Measurements from ENCODE around the gene PREB. TPM values are rescaled to one million over a fixed set of nuclear protein-coding genes. Genes with fewer than 3 reads are reported as not detected.

PREB gene
- total RNA-seq, 1 donor from 2014 or later: 56.3 TPM

GRCh38 chr2:27158468-27158867 lies 24.0 kb upstream of the PREB start:
- Mint-ChIP-seq H3K27me3 (ENCODE audit: low read depth) (no peaks in the 10 kb centered on the region), H3K4me3 (no peak overlapping the region), H3K27ac (ENCODE audit: unreplicated experiment) (peak overlapping the region; percentile 50), H3K9me3 (no peaks in the 10 kb centered on the region), H3K36me3 (ENCODE audit: low read depth) (no peaks in the 10 kb centered on the region), H3K4me1 (no peaks in the 10 kb centered on the region)
- no peak for TF ChIP-seq CTCF (conservative IDR thresholded peaks at IDR 0.05)
- no peak for DNase-seq (ENCODE audit: low read depth, low spot score)

GRCh38 chr2:27155069-27155520 lies 20.7 kb upstream of the PREB start:
- no peak for DNase-seq (ENCODE audit: low read depth, low spot score)
- Mint-ChIP-seq H3K4me1 (no peaks in the 10 kb centered on the region), H3K27me3 (ENCODE audit: low read depth) (no peaks in the 10 kb centered on the region), H3K27ac (ENCODE audit: unreplicated experiment) (no peak overlapping the region), H3K36me3 (ENCODE audit: low read depth) (no peaks in the 10 kb centered on the region), H3K9me3 (no peaks in the 10 kb centered on the region), H3K4me3 (no peak overlapping the region)
- TF ChIP-seq CTCF (conservative IDR thresholded peaks at IDR 0.05): no peak

GRCh38 chr2:27154488-27154887 lies 20.1 kb upstream of the PREB start:
- no peaks in the 10 kb centered on the region for H3K9me3 Mint-ChIP-seq
- H3K27me3 Mint-ChIP-seq (ENCODE audit: low read depth): no peaks in the 10 kb centered on the region

GRCh38 chr2:27152796-27153464 lies 18.5 kb upstream of the PREB start:
- H3K27me3 Mint-ChIP-seq (ENCODE audit: low read depth): no peaks in the 10 kb centered on the region
- H3K4me3 Mint-ChIP-seq: no peak overlapping the region
- no peak overlapping the region for H3K27ac Mint-ChIP-seq (ENCODE audit: unreplicated experiment)
- H3K36me3 Mint-ChIP-seq (ENCODE audit: low read depth): no peaks in the 10 kb centered on the region
- DNase-seq (ENCODE audit: low read depth, low spot score): no peak
- H3K4me1 Mint-ChIP-seq: no peaks in the 10 kb centered on the region
- TF ChIP-seq CTCF (conservative IDR thresholded peaks at IDR 0.05): no peak
- H3K9me3 Mint-ChIP-seq: no peaks in the 10 kb centered on the region

More at GRCh38 chr2:27154488-27154887, 20.1 kb upstream of the PREB start:
- no peak for TF ChIP-seq CTCF (conservative IDR thresholded peaks at IDR 0.05)
- H3K4me1 Mint-ChIP-seq: no peaks in the 10 kb centered on the region
- H3K27ac Mint-ChIP-seq (ENCODE audit: unreplicated experiment): no peak overlapping the region
- DNase-seq (ENCODE audit: low read depth, low spot score): no peak
- no peak overlapping the region for H3K4me3 Mint-ChIP-seq
- H3K36me3 Mint-ChIP-seq (ENCODE audit: low read depth): no peaks in the 10 kb centered on the region

GRCh38 chr2:27152102-27152795 lies 17.8 kb upstream of the PREB start:
- DNase-seq (ENCODE audit: low read depth, low spot score): no peak
- Mint-ChIP-seq H3K9me3 (no peaks in the 10 kb centered on the region), H3K4me1 (no peaks in the 10 kb centered on the region), H3K27ac (ENCODE audit: unreplicated experiment) (peak overlapping the region; percentile 19), H3K4me3 (no peak overlapping the region), H3K36me3 (ENCODE audit: low read depth) (no peaks in the 10 kb centered on the region), H3K27me3 (ENCODE audit: low read depth) (no peaks in the 10 kb centered on the region)
- no peak for TF ChIP-seq CTCF (conservative IDR thresholded peaks at IDR 0.05)

Data from neural crest cell (in vitro differentiated cells).